ENCODE results near the gene WNT10A. TPM values are rescaled to one million over a fixed set of nuclear protein-coding genes. Genes with fewer than 3 reads are reported as not detected.
A peak's percentile ranks its signal among the peaks of the same experiment; 100 is the strongest.

The WNT10A gene
- total and polyA plus RNA-seq, 2 donors from 2014 or later: 1.1 to 10.2 TPM

DNA sequence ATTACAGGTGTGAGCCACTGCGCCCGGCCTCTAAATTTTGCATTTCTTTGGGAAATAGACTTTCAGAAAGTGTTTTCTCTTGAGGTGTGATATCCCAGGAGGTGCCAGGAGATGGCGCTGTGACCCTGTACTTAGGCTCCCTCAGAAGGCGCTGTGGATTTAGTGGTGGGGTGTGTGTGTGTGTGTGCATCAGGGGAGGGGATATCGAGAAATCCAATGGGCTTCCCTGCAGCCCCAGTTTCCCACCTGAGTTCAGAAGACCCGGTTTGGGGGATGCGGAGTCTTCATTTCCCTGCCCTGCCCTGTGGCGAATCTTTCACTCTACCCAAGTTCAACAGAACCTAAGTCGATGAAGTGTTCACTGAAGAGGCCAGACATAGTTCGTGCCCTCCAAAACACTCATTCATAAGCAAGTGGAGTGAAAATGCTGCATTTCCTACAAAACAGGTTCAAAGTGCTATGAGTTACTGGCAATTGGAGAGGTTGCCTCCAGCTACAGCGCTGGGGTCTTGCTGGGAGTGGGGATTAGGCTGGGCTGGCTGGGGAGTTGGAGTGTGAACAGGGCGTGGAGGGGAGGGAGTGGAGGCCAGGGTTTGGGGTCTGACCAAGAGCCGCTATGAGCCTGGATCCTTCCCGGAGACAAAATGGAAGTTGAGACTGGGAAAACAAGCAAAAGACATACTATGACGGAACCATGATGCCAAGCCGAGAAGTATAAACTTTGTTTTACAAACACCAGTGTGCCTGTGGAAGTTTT is 27.6 kb upstream of the WNT10A start:
- DNase-seq (peak in 4 of 5 donors; percentile 70 to 74 (median 72)), FAIRE-seq (no peak)
- Histone ChIP-seq H3K27ac (ENCODE audit: low read depth in 2 of 2, low read length in 2 of 2) (no peak overlapping the region), H3K4me1 (ENCODE audit: control insufficient read depth in 2 of 3, insufficient read depth in 2 of 3, low read depth in 1 of 3, low read length in 3 of 3) (no peaks in the 10 kb centered on the region), H3K4me3 (ENCODE audit: low read length in 3 of 3) (no peak overlapping the region), H3K9ac (ENCODE audit: low read length in 3 of 3) (no peak overlapping the region), H3K9me3 (ENCODE audit: control insufficient read depth in 2 of 3, insufficient read depth in 1 of 3, low read length in 3 of 3) (no peaks in the 10 kb centered on the region), H3K36me3 (ENCODE audit: control insufficient read depth in 2 of 3, insufficient read depth in 3 of 3, low read length in 3 of 3) (no peaks in the 10 kb centered on the region), H3K27me3 (ENCODE audit: control insufficient read depth, insufficient read depth, low read length) (peaks cover 10% of the 10 kb centered on the region)
- intact Hi-C loops (cut with DNase I): no loop called here
- TF ChIP-seq, protein P1, sequence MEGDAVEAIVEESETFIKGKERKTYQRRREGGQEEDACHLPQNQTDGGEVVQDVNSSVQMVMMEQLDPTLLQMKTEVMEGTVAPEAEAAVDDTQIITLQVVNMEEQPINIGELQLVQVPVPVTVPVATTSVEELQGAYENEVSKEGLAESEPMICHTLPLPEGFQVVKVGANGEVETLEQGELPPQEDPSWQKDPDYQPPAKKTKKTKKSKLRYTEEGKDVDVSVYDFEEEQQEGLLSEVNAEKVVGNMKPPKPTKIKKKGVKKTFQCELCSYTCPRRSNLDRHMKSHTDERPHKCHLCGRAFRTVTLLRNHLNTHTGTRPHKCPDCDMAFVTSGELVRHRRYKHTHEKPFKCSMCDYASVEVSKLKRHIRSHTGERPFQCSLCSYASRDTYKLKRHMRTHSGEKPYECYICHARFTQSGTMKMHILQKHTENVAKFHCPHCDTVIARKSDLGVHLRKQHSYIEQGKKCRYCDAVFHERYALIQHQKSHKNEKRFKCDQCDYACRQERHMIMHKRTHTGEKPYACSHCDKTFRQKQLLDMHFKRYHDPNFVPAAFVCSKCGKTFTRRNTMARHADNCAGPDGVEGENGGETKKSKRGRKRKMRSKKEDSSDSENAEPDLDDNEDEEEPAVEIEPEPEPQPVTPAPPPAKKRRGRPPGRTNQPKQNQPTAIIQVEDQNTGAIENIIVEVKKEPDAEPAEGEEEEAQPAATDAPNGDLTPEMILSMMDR (IDR thresholded peaks at IDR 0.05; ENCODE audit: borderline replicate concordance, extremely low read depth, insufficient read depth): peak; percentile 67

DNA sequence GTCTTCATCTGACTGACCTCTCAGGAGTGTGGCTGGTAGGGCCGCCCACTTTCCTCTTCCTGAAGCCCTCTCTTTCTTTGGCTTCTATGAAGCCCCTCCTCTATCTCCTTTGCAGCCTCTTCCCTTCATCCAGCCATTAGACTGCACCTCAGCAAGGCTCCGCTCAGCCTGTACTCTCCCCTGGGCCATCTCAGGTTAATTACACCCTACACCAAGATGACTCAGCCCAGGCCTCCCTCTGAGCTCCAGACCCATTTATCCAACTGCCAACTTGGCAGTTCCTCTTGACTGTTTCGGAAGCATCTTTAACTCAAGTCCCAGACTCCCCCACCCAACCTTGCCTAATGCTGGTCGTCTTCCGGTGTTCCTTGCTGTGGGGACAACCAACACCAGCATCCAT is 26.9 kb upstream of the WNT10A start:
- H3K9me3 ChIP-seq (ENCODE audit: control insufficient read depth in 2 of 3, insufficient read depth in 1 of 3, low read length in 3 of 3): no peaks in the 10 kb centered on the region
- intact Hi-C loops (cut with DNase I): no loop called here
- FAIRE-seq (no peak), DNase-seq (no peak)
- no peaks in the 10 kb centered on the region for H3K4me1 ChIP-seq (ENCODE audit: control insufficient read depth in 2 of 3, insufficient read depth in 2 of 3, low read depth in 1 of 3, low read length in 3 of 3)
- H3K36me3 ChIP-seq (ENCODE audit: control insufficient read depth in 2 of 3, insufficient read depth in 3 of 3, low read length in 3 of 3): no peaks in the 10 kb centered on the region
- TF ChIP-seq, protein P1 (IDR thresholded peaks at IDR 0.05; ENCODE audit: borderline replicate concordance, extremely low read depth, insufficient read depth): no peak
- H3K27me3 ChIP-seq (ENCODE audit: control insufficient read depth, insufficient read depth, low read length): peaks cover 17% of the 10 kb centered on the region
- no peak overlapping the region for H3K4me3 ChIP-seq (ENCODE audit: low read length in 3 of 3)
- no peak overlapping the region for H3K9ac ChIP-seq (ENCODE audit: low read length in 3 of 3)
- no peak overlapping the region for H3K27ac ChIP-seq (ENCODE audit: low read depth in 2 of 2, low read length in 2 of 2)

DNA sequence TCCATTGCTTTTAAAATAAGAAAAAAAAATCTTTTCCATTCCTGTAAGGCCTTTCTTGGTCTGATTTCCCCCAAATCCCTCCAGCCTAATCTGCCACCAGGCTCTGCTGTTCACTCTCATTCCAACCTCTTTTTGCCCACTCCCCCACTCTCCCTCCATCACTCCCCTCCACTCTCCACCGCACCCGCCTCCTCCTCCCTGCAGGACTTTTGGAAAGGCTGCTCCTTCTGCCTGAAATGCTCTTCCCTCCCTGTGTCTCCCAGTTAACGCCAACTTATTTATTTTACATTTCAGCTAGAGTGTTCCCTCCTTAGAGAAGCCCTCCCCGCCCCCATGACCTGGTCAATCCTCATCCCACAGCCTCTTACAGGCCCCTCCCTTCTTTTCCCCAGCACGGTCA is 25.8 kb upstream of the WNT10A start:
- no peaks in the 10 kb centered on the region for H3K36me3 ChIP-seq (ENCODE audit: control insufficient read depth in 2 of 3, insufficient read depth in 3 of 3, low read length in 3 of 3)
- TF ChIP-seq, protein P1 (IDR thresholded peaks at IDR 0.05; ENCODE audit: borderline replicate concordance, extremely low read depth, insufficient read depth): no peak
- intact Hi-C loops (cut with DNase I): no loop called here
- H3K4me1 ChIP-seq (ENCODE audit: control insufficient read depth in 2 of 3, insufficient read depth in 2 of 3, low read depth in 1 of 3, low read length in 3 of 3): peaks cover 0 to 2% (median 0%) of the 10 kb centered on the region in 3 donors
- no peak overlapping the region for H3K9ac ChIP-seq (ENCODE audit: low read length in 3 of 3)
- no peak overlapping the region for H3K4me3 ChIP-seq (ENCODE audit: low read length in 3 of 3)
- no peaks in the 10 kb centered on the region for H3K9me3 ChIP-seq (ENCODE audit: control insufficient read depth in 2 of 3, insufficient read depth in 1 of 3, low read length in 3 of 3)
- FAIRE-seq (no peak), DNase-seq (no peak)
- no peak overlapping the region for H3K27ac ChIP-seq (ENCODE audit: low read depth in 2 of 2, low read length in 2 of 2)
- H3K27me3 ChIP-seq (ENCODE audit: control insufficient read depth, insufficient read depth, low read length): peaks cover 20% of the 10 kb centered on the region
